ENCODE results near the gene ALK.

DNA sequence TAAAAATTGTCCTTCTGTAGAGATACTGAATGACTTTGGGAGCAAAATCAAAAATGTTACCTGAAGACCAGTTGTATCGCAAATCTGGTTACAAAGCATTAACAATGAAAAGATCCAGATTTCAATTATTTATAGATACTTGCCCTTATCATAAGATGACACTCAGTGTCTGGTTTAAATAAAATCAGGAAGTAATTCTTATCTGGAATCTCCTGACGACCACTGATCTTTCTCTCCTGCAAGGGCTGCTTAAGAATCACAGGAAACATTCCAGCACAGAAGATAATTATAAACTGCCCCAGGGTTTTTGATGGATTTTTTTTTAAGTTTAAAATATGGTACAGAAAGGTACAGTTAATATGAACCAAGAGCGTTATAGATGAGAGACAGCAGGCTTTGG is 205.7 kb downstream of the ALK start:
- TF ChIP-seq, protein P1, sequence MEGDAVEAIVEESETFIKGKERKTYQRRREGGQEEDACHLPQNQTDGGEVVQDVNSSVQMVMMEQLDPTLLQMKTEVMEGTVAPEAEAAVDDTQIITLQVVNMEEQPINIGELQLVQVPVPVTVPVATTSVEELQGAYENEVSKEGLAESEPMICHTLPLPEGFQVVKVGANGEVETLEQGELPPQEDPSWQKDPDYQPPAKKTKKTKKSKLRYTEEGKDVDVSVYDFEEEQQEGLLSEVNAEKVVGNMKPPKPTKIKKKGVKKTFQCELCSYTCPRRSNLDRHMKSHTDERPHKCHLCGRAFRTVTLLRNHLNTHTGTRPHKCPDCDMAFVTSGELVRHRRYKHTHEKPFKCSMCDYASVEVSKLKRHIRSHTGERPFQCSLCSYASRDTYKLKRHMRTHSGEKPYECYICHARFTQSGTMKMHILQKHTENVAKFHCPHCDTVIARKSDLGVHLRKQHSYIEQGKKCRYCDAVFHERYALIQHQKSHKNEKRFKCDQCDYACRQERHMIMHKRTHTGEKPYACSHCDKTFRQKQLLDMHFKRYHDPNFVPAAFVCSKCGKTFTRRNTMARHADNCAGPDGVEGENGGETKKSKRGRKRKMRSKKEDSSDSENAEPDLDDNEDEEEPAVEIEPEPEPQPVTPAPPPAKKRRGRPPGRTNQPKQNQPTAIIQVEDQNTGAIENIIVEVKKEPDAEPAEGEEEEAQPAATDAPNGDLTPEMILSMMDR (IDR thresholded peaks at IDR 0.05) = no peak
- TF ChIP-seq POLR2A (IDR thresholded peaks at IDR 0.05) = no peak
- no peak for TF ChIP-seq EP300 (IDR thresholded peaks at IDR 0.05)
- TF ChIP-seq POLR2AphosphoS5 (IDR thresholded peaks at IDR 0.05) = no peak

Data from sigmoid colon (tissue), 4 donors.